K562 (cell line): ENCODE results near the gene ATXN3. TPM values are rescaled to one million over a fixed set of nuclear protein-coding genes. Genes with fewer than 3 reads are reported as not detected.

Experiments used
- HDAC2 ChIP-seq: fragments of 450-650 bp; IDR thresholded peaks from 2 replicates; pipeline ENCODE4 v1.6.1; 2016; ENCODE audit warnings: mild to moderate bottlenecking
- JUN ChIP-seq, 2 experiments: sonication (generic) in 1 of 2; formaldehyde crosslinking in 1 of 2; IDR thresholded peaks; 2 replicates each; pipeline versions ENCODE4 v1.6.1 to v1.8.0; 2012 to 2022; ENCODE audit warnings: borderline replicate concordance in 2 of 2, mild to moderate bottlenecking in 2 of 2, improper control_type of control experiment in 1 of 2, low read depth in 1 of 2, low read length in 1 of 2, missing genetic modification reagents in 1 of 2
- MECOM ChIP-seq: fragments of 250-450 bp; sonication (Bioruptor Pico); IDR thresholded peaks from 2 replicates; pipeline ENCODE4 v1.8.0; 2022; ENCODE audit warnings: inconsistent platforms
- MXD1 ChIP-seq: fragments of 250-450 bp; sonication (Bioruptor Pico); IDR thresholded peaks from 2 replicates; pipeline ENCODE4 v1.8.0; 2021; ENCODE audit warnings: borderline replicate concordance, mild to moderate bottlenecking, moderate library complexity; ENCODE audit not compliant: poor library complexity, severe bottlenecking
- ZBTB40 ChIP-seq, 2 experiments: fragments of 450-650 bp in 1 of 2; sonication (generic) in 1 of 2; formaldehyde crosslinking in 1 of 2; IDR thresholded peaks; 2 replicates each; pipeline versions ENCODE4 v1.7.1 to v1.9.0; 2016 to 2022; ENCODE audit warnings: inconsistent platforms in 1 of 2, mild to moderate bottlenecking in 1 of 2, missing genetic modification reagents in 1 of 2
- ZBTB7A ChIP-seq: IDR thresholded peaks from 2 replicates; pipeline ENCODE4 v1.6.1; 2011; ENCODE audit warnings: low read depth, mild to moderate bottlenecking, low read length, moderate library complexity, borderline replicate concordance; ENCODE audit not compliant: control insufficient read depth
- ZNF592 ChIP-seq: fragments of 450-650 bp; IDR thresholded peaks from 2 replicates; pipeline ENCODE4 v1.6.1; 2017; ENCODE audit warnings: antibody characterized with exemption, mild to moderate bottlenecking
- polyA plus RNA-seq, 8 experiments: library from polyadenylated mRNA; depleted of rRNA in 4 of 8; stranded (reverse) in 5 of 8; unstranded in 3 of 8; fragments of >200 nt; fragmentation: Nextera tagmentation in 2 of 8; fragmentation: Illumina TruSeq in 1 of 8; extraction: Ambion mirVana in 2 of 8; extraction: Trizol in 1 of 8; gene quantifications; 2 replicates each; pipeline versions ENCODE4 v1.2.1 to v1.2.3, GENCODE V29; 2011 to 2014; ENCODE audit warnings: inconsistent platforms in 1 of 8, missing spikeins in 1 of 8
- total RNA-seq, 7 experiments: library from RNA; depleted of rRNA in 6 of 7; stranded (reverse); fragments of >200 nt in 6 of 7; fragmentation: Illumina TruSeq in 2 of 7; extraction: Trizol in 2 of 7; gene quantifications; 2 replicates each; pipeline versions ENCODE4 v1.2.1 to v1.2.3, GENCODE V29; 2011 to 2021; ENCODE audit warnings: low replicate concordance in 1 of 7

ATXN3 gene
- total and polyA plus RNA-seq, 9 of the 15 experiments (the other 6 are each of a cell fraction or from before 2014, with no cell fraction given), result 11.3 to 25.0 (median 14.6) TPM

- no peak for TF ChIP-seq JUN (IDR thresholded peaks at IDR 0.05; ENCODE audit: borderline replicate concordance, low read depth, low read length)
- TF ChIP-seq JUN (CRISPR knock-in tag; IDR thresholded peaks at IDR 0.05; ENCODE audit: borderline replicate concordance), result no peak
- no peak for TF ChIP-seq ZNF592
- 0 out of 2 replicates have a peak, but pooled peaks have one; percentile 31 for TF ChIP-seq ZBTB40 (IDR thresholded peaks at IDR 0.05)
- TF ChIP-seq ZBTB40 (CRISPR knock-in tag; IDR thresholded peaks at IDR 0.05), result no peak
- no peak for TF ChIP-seq MECOM
- TF ChIP-seq MXD1 (CRISPR knock-in tag), result no peak
- TF ChIP-seq ZBTB7A, result no peak
- no peak for TF ChIP-seq HDAC2
Observed at GRCh38 chr14:92121670-92122350, 15.4 kb upstream of the ATXN3 start, which contains the start of the genes CPSF2 and NDUFB1 (continued).
